Hematopoietic multipotent progenitor cell treated with erythropoietin and hydrocortisone succinate and interleukin-3 and kit ligand, for 6 days (in vitro differentiated cells): ENCODE measurements around the gene SDHA.
"Not testable (repeated sequence)": the region's sequence is repeated elsewhere in the genome, so short reads cannot be mapped to it uniquely, and the experiment has no call there.

ENCODE experiments used
- DNase-seq: peaks from one replicate; pipeline ENCODE4 v3.0.0-alpha.2; 2015

Gene SDHA

DNA sequence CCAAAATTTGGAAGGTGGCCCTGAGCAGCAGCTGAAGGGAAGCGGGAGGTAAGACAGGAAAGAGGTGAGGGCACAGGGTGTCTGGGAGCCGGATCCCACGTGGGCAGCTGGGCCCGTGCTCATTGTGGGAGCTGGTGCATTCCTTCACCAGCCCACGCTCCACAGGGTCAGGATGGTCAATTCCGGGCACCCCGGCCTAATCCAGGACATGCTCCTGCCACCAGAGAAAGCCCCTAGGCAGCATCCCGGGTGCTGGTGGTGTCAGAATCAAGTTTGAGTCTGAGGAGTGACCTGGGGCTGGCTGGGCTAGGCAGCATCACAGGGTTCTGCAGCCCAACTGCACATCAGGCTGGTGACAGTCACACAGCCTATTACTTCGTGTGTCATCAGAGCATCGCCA, 46.2 kb downstream of the SDHA start:
- DNase-seq = no peak

DNA sequence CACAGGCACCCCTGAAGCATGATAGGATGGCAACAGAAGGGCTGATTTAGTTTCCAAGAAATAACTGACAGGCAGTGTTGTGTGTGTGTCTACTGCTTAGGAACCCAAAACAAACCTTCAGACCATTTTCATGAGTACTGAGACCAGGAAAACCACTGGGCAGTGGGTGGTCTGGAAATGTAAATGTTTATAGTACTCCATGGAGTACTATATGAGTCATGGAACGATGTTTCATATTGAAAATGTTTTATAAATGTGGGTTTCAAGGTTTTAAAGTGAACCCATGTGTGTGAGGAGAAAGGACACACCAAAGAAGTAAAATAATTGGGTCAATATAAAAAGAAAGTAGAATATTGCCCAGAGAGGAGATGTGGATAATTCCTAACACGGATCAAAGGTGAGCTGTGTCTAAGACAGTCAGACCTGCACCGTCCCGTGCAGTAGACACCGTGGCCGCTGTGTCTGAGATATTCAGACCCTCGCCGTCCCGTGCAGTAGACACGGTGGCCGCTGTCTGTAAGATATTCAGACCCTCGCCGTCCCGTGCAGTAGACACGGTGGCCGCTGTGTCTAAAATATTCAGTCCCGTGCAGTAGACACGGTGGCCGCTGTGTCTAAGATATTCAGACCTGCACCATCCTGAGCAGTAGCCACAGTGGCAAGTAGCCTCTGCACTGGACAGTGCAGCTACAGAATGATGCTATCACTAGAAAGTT, 48.3 kb downstream of the SDHA start:
- not testable (repeated sequence) for DNase-seq

DNA sequence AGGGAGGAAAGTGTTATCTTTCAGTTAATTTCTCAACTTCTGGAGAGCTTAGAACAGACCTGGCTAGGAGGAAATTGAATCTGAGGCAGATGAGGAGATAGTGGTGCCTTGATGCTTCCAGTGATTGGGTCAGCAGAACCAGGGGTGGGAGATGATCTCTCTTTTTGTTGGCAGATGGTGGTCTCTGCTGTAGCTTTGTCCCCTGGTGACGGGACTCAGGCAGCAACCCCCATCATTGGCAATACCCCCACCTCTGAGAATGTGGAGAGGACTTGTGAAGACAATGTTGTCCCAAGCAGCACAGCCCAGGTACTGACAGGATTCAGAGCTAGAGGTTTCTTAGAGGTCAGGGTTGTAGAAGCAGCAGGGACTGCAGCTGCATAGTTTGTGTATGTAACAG, 49.6 kb downstream of the SDHA start:
- no peak for DNase-seq

DNA sequence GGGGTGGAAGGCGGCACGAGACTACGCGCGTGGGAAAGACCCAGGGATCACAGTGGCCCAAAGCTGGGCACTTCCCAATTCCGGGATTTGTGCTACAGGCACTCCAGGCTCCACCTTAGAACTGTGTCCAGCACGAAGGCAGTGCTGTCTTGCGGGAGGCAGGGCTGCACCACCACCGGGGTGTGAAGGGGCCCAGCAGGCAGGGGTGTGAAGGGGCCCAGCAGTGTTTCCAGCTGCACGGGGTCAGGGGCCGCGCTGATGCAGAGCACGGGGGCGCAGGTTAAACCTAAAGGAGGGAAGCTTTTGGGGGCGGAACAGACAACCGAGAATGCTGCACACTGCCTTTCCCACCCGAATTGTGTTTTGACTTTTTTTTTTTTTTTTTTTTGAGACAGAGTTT, 52.2 kb downstream of the SDHA start:
- no peak for DNase-seq

DNA sequence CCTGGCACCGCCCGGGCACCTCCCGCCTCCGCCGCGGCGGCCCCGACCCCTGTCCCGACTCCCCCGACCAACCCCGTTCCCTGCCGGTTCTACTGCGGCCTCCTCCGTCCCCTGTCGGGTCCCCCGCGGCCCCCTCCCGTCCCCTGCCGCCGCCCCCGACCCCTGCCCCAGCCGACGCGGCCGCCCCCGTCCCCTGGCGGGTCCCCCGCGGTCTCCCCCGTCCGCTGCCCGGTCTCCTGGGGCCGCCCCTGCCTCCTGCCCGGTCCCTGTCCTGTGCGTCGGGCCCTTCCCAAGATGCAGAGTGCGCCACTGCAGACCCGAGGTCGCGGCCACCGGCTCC, 53.7 kb downstream of the SDHA start:
- DNase-seq = not testable (repeated sequence)

DNA sequence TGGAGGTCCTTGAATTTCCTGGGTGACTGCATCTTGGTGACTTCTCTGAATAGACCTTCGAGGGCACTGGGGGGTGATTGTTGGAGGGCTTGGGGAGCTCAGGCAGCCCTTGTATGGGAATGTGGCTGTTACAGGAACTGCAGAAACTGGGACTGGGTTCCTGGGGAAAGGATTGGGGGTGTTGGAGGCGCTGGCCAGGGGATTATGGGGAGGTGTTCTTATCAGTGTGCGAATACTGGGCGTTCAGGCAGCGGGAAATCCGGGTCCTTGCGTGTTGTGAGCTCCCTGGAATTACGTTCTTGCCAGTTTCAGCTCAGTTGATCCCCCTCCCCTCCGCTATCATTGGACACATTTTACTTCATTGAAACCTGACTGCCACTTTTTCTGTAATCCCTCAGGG, 55.0 kb downstream of the SDHA start:
- DNase-seq = not testable (repeated sequence)

DNA sequence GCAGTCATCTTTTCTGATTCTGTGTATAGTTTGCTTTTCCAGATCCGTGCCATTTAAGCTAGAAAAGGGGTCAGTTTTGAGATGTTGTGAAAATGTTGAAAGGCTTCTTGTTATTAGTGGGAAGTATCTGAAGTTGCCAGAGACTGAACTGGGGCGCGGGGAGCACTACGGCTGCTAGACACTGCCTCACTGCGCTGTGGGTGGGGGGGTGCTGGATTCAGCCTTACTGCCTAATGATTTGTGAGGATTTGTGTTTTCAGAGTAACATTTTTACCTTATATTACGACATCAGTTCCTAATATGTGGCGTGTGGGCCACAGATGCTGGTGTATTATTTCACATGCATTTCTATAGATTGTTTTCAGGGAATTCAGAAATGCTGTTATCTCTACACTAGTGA, 55.4 kb downstream of the SDHA start:
- DNase-seq = not testable (repeated sequence)

DNA sequence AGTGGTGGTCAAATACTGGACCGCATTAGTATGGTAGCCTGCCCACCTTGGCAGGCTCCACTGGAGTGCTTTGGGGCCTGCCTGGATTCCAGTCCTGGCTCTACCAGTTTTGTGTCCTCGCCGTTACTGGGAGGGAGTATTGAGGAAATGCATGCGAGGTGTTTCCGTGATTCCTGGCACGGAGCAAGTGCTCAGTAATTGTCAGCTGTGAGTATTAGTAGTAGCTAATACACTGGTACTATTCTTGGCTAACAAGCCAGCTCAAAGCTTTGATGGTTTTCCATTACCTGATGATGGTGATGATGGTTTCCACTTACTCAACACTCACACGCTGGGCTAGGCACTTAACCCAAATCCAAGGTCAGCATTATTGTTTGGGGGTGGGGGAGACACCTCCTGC, 56.2 kb downstream of the SDHA start:
- not testable (repeated sequence) for DNase-seq

DNA sequence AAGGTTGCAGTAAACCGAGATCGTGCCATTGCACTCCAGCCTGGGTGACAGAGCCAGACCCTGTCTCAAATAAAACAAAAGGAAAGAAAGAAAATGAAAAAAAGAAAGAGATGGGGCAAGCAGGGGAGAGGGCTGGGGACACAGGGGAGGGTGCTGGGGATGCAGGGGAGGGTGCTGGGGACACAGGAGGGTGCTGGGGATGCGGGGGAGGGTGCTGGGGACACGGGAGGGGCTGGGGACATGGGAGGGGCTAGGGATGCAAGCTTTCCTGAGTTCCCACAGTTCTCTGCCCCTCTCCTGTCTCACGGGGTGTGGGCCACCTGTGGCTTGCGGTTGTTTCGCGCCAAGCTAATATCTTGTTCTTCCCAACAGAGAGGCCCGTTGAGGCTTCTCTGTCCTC, 60.5 kb downstream of the SDHA start:
- no peak for DNase-seq

DNA sequence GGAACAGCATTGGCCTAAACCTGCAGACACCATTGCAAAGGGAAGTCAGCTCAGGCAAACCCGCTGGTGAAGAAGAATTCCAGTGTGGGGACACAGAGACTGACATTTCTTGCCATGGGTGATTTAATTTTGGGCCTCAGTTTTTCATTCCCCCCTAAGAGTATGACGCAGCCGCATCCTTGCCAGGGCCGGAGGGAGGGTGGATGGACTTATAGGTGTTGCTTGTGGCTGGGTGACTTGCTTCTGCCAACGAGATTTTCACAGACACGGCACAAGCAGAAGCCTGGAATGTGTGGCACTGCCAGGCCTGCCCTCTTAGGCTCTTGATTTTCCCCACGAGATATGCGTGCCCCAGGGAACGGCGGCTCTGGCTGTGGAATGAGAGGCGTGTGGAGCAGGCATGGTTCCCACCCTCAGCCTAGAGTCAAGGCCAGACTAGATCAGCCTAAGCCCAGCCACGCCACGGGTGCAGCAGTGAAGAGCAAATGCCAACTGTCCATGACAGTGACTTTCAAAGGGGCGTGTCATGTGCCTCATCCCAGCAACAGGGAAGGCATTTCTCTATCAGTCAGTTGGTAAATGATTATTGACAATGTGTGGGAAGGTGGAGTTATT, 61.0 kb downstream of the SDHA start:
- DNase-seq = not testable (repeated sequence)

DNA sequence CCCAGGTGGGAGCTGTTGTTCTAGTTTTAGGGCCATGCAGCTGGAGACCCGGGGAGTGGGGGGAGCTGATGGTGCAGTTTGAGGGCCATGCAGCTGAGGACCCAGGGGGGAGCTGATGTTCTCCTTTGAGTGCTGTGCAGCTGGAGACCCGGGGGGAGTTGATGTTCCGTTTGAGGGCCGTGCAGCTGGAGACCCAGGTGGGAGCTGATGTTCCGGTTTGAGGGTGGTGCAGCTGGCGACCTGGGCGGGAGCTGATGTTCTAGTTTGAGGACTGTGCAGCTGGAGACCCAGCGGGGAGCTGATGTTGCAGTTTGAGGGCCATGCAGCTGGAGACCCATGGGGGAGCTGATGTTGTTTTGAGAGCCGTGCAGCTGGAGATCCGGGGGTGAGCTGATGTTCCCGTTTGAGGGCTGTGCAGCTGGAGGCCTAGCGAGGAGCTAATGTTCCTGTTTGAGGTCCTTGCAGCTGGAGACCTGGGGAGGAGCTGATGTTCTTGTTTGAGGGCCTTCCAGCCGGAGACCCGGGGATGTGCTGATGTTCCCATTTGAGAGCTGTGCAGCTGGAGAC, 68.0 kb downstream of the SDHA start:
- no peak for DNase-seq

DNA sequence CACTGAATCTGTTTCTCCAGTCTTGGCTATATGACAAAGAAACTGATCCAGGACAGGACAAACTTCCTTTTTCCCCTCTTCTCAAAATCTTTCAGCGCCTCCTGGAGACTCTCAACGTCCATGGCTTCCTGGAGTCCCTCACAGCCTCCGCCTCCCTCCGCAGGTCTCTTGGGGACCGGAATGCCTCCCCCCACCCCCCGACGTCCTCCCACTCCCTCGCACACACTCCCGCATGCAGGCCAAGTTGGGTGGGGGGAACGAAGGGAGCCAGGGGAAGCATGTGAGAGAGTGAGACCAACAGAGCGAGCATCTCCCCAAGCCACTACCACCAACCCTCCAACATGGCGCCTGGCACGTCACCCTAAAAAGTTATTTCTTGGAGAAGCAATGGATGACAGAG, 72.1 kb downstream of the SDHA start:
- DNase-seq = not testable (repeated sequence)

DNA sequence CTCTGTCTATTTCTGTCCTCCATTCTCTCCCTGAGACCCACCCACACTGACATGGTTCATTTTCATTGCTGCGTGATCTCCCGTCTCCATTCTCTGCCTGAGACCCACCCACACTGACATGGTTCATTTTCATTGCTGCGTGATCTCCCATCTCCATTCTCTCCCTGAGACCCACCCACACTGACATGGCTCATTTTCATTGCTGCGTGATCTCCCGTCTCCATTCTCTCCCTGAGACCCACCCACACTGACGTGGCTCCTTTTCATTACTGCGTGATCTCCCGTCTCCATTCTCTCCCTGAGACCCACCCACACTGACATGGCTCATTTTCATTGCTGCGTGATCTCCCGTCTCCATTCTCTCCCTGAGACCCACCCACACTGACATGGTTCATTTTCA, 73.2 kb downstream of the SDHA start:
- DNase-seq = not testable (repeated sequence)

DNA sequence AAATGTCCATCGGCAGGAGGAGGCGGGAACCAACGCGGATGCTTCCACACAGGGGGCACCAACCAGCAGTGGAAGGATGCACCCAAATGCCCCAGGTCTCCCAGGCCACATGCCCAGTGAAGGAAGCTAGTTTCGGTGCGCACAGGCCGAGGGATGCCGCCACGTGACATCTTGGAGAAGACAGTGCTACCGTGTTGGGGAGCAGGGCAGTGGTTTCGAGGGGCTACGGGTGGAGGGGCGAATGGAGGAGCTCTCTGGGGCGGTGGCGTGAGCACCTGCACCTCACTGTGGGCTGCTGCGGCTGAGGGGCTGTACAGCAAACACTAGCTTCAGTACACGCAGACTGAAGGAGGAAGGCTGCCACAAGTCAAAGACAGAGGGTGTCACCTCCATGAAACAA, 76.7 kb downstream of the SDHA start:
- DNase-seq = not testable (repeated sequence)

DNA sequence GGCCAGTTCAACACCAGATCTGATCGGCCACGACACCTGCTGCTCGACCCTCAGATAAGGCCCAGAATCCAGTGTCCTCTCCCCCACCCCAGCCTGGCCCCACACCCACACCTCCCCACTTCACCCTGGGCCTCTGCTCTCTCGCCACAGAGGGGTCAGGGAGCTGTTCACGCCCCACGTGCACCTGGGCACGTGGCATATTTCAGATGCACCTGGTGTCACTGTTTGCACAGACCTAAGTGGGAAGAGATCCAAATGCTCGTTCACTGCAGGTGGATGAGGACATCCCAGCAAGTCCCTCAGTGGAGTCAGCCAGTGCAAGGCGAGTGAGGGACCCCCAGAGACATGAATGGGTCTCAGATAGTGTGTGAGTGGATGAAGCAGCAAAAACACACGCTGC, 78.1 kb downstream of the SDHA start:
- not testable (repeated sequence) for DNase-seq

DNA sequence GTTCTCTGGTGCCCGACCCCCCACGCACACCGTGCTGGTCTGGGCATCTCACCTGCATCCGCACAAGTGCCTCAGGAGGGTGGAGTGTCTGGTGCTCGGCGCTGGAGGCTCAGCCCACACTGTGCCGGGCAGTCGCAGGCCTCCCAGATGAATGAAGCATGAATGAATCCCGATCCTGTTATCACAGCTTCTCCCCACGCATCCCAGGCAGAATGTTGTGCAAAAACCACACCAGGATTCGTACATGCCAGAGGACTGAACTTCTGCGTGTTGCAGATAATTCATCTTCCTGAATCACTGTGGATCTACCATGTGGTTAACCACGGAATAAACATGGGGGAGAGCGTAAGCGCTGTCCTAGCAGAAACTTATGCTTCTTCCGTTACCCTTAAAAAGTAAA, 78.8 kb downstream of the SDHA start:
- peak; percentile 45 for DNase-seq

DNA sequence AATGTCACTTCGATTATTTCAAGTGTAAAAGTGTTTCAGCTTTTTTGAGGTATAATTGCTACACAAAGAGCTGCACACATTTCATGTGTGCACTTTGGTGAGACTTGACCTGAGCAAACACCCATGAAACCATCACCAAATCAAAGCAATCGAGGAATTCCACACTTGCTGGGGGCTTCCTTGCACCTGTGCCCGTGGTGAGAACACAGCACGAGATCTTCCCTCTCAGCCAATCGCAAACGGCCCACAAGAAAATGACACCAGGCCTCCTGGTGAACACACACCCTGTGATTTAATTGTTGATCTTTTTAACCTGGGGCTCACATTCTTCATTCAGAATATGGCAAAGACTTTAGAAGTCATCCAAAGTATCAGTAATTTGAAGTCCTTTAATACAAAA, 79.3 kb downstream of the SDHA start:
- not testable (repeated sequence) for DNase-seq

DNA sequence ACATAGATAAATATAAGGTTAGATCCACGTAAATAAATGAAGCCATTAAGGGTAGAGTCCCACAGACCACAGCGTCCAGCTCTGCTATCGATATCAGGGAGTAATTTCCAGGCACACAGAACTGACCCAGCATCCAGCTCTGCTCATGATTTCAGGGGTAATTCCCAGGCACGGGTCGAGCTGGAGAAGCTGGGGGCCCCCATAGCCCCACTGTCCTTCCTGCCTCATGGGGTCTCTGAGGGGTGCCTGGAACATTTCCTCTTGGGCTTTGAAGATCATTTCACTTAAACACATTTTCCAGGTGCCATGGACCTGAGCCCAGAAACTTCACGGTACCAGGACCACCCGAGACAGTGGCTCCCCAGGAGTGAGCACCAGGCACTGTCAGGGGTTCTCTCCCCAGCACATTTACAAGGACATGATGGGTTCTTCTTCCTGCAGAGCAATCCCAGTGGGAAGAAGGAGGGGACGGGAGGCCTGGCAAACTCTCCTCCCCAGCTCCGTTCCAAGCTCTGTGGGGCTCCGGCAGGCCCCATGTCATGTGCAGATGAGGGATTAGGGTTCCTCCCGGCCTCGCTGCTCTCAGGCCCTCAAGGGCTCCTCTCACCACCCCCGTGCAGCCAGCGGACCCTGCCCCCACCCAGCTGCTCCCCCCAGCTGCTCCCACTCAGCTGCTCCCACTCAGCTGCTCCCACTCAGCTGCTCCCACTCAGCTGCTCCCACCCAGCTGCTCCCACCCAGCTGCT, 80.0 kb downstream of the SDHA start:
- not testable (repeated sequence) for DNase-seq

DNA sequence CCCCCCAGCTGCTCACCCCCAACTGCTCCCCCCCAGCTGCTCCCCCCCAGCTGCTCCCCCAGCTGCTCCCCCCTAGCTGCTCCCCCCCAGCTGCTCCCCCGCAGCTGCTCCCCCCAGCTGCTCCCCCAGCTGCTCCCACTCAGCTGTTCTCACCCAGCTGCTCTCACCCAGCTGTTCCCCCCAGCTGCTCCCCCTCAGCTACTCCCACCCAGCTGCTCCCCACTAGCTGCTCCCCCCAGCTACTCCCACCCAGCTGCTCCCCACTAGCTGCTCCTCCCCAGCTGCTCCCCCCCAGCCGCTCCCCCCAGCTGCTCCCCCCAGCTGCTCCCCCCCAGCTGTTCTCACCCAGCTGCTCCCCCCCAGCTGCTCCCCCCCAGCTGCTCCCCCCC, 80.6 kb downstream of the SDHA start:
- no peak for DNase-seq

DNA sequence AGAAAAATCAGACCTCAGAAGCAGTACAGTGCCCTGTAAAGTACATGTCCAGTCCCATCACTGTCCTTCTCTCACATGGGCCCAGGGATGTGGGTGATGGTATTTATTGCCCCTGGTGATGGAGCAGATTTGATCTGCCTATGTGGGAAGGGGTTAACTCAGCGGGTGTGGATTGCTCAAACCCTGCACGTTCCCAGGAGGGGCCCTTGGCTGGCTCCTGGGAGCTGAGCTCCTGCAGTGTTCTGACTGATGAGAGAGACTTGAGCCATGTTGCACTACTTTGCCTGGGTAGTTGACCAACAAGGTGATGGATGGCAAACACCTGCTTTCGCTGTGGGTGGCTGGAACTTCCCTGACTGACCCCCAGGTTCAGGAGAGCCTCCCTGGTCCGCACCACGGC, 81.8 kb downstream of the SDHA start:
- not testable (repeated sequence) for DNase-seq

DNA sequence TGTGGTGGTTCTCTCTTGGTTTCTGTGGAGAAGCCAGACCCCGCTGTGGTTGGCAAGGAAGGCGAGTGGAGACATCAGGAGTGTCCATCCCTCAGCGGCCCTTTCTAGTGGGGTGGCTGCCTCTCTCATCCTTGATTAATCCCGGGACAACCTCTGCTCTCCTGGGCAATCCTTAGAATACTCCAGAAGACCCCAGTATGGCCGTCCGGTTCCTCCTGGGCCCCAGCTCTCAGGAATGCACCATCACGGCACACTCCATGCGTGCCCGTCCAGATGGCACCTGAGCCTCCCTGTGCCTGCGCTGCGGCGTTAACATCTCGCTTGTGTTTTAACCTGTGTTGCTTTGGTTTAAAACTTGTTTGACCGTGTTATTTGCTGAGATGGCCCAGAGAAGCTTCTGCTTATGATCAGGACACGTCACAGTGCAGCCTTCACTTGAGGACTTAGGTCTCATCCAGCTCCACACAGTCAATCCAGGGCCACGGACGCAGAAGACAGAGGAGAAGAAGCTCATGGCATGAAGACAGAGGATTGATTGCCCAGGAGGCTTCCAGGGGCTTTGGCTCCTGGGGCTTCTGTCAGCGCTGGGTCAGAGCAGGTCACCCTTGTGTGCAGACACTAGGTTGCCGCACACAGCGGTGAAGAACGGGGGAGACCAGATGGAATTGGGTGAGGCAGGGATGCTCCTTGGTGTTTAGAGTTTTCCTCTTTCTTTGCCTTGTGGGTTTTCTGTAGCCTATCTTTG, 82.7 kb downstream of the SDHA start:
- DNase-seq = not testable (repeated sequence)

DNA sequence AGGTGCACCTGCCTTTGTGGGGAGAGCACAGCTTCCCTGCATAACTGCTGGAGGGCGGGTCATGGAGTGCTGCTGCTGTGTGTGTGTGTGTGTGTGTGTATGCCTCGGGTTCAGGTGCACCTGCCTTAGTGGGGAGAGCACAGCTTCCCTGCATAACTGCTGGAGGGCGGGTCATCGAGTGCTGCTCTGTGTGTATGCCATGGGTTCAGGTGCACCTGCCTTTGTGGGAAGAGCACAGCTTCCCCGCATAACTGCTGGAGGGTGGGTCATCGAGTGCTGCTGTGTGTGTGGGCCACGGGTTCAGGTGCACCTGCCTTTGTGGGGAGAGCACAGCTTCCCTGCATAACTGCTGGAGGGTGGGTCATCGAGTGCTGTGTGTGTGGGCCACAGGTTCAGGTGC, 84.3 kb downstream of the SDHA start:
- not testable (repeated sequence) for DNase-seq

DNA sequence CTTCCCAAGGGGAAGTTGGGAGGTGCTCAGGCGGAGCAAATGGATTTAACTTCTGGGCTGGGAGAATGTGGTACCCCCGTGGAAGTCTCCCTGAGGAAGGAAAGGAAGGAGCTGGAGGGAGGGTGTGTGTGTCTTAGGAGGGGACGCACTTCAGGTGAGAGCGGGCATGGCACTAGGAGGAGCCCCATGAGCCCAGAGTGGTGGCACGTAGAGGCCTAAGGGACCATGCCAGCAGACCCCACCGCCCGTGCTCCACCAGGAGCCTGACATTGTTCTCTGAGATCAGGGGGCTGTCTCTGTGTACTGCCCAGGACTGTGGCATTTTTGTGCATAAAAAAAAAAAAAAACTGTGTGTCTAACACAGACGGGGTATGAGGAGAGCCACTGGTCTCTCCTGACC, 84.8 kb downstream of the SDHA start:
- DNase-seq = no peak
